ENCODE data around the gene ZNF497.

The ZNF497 gene

GRCh38 chr19:58357481-58358145, 4.9 kb downstream of the ZNF497 start:
- Mint-ChIP-seq H3K27me3 (no peaks in the 10 kb centered on the region), H3K9me3 (no peaks in the 10 kb centered on the region), H3K4me3 (peak overlapping the region; percentile 12 to 59), H3K27ac (peak overlapping the region in 1 of 2 donors; percentile 67), H3K4me1 (peaks cover 49% of the 10 kb centered on the region)
- no peak for DNase-seq
- ATAC-seq, result no peak

GRCh38 chr19:58356766-58357480, 5.6 kb downstream of the ZNF497 start:
- no peak for DNase-seq
- H3K4me3 Mint-ChIP-seq, result peak overlapping the region; percentile 19 to 73
- no peak for ATAC-seq
- no peaks in the 10 kb centered on the region for H3K9me3 Mint-ChIP-seq
- peak overlapping the region in 1 of 2 donors; percentile 42 for H3K27ac Mint-ChIP-seq
- no peaks in the 10 kb centered on the region for H3K27me3 Mint-ChIP-seq
- H3K4me1 Mint-ChIP-seq, result peaks cover 51% of the 10 kb centered on the region

GRCh38 chr19:58355908-58356765, 6.4 kb downstream of the ZNF497 start:
- Mint-ChIP-seq H3K4me3 (peak overlapping the region; percentile 19 to 73), H3K27me3 (no peaks in the 10 kb centered on the region), H3K27ac (peak overlapping the region in 1 of 2 donors; percentile 42), H3K4me1 (peaks cover 46% of the 10 kb centered on the region), H3K9me3 (no peaks in the 10 kb centered on the region)
- ATAC-seq (peak; percentile 71), DNase-seq (peak; percentile 46 to 57)

- no peak for DNase-seq
- Mint-ChIP-seq H3K27me3 (no peaks in the 10 kb centered on the region), H3K4me3 (peak overlapping the region in 1 of 2 donors; percentile 45), H3K4me1 (peaks cover 42% of the 10 kb centered on the region), H3K27ac (peak overlapping the region in 1 of 2 donors; percentile 67), H3K9me3 (no peaks in the 10 kb centered on the region)
- no peak for ATAC-seq
Measured at GRCh38 chr19:58355215-58355796, 7.2 kb downstream of the ZNF497 start.

GRCh38 chr19:58354478-58355030, 8.0 kb downstream of the ZNF497 start:
- H3K9me3 Mint-ChIP-seq, result peaks cover 0 to 4% of the 10 kb centered on the region in 2 donors
- peaks cover 48% of the 10 kb centered on the region for H3K4me1 Mint-ChIP-seq
- no peak for ATAC-seq
- H3K4me3 Mint-ChIP-seq, result no peak overlapping the region
- H3K27ac Mint-ChIP-seq, result no peak overlapping the region
- H3K27me3 Mint-ChIP-seq, result no peaks in the 10 kb centered on the region
- no peak for DNase-seq

- Mint-ChIP-seq H3K9me3 (peaks cover 0 to 8% of the 10 kb centered on the region in 2 donors), H3K4me3 (no peak overlapping the region), H3K27me3 (no peaks in the 10 kb centered on the region), H3K4me1 (peaks cover 54% of the 10 kb centered on the region), H3K27ac (no peak overlapping the region)
- DNase-seq (no peak), ATAC-seq (no peak)
Measured at GRCh38 chr19:58353717-58354477, 8.7 kb downstream of the ZNF497 start.

- DNase-seq (no peak), ATAC-seq (no peak)
- H3K9me3 Mint-ChIP-seq, result peaks cover 0 to 8% of the 10 kb centered on the region in 2 donors
- peaks cover 59% of the 10 kb centered on the region for H3K4me1 Mint-ChIP-seq
- H3K4me3 Mint-ChIP-seq, result no peak within 1 kb of the TSS
- no peak within 1 kb of the TSS for H3K27ac Mint-ChIP-seq
- no peaks in the 10 kb centered on the region for H3K27me3 Mint-ChIP-seq
Measured at GRCh38 chr19:58352760-58353671, 9.5 kb downstream of the ZNF497 start, which contains the start of gene A1BG. TSS of gene A1BG (minus strand) at chr19:58353492. CDS start at chr19:58353437, 55 bp downstream.

GRCh38 chr19:58351990-58352755, 10.4 kb downstream of the ZNF497 start:
- Mint-ChIP-seq H3K27ac (no peak overlapping the region), H3K27me3 (no peaks in the 10 kb centered on the region), H3K4me1 (peaks cover 50% of the 10 kb centered on the region), H3K9me3 (peaks cover 0 to 8% of the 10 kb centered on the region in 2 donors), H3K4me3 (no peak overlapping the region)
- no peak for DNase-seq
- ATAC-seq, result no peak

- H3K9me3 Mint-ChIP-seq, result peaks cover 0 to 8% of the 10 kb centered on the region in 2 donors
- H3K27me3 Mint-ChIP-seq, result no peaks in the 10 kb centered on the region
- H3K27ac Mint-ChIP-seq, result no peak overlapping the region
- peaks cover 49% of the 10 kb centered on the region for H3K4me1 Mint-ChIP-seq
- no peak for DNase-seq
- no peak for ATAC-seq
- no peak overlapping the region for H3K4me3 Mint-ChIP-seq
Measured at GRCh38 chr19:58351558-58351878, 11.0 kb downstream of the ZNF497 start.

GRCh38 chr19:58350871-58351557, 11.5 kb downstream of the ZNF497 start:
- Mint-ChIP-seq H3K27me3 (no peaks in the 10 kb centered on the region), H3K27ac (no peak overlapping the region), H3K9me3 (peaks cover 0 to 8% of the 10 kb centered on the region in 2 donors), H3K4me1 (peaks cover 49% of the 10 kb centered on the region), H3K4me3 (peak overlapping the region in 1 of 2 donors; percentile 37)
- no peak for ATAC-seq
- no peak for DNase-seq

- Mint-ChIP-seq H3K4me3 (peak overlapping the region in 1 of 2 donors; percentile 66), H3K27ac (peak overlapping the region in 1 of 2 donors; percentile 96), H3K4me1 (peaks cover 48% of the 10 kb centered on the region), H3K27me3 (no peaks in the 10 kb centered on the region), H3K9me3 (peaks cover 0 to 8% of the 10 kb centered on the region in 2 donors)
- ATAC-seq (no peak), DNase-seq (peak in 1 of 2 donors; percentile 7)
Measured at GRCh38 chr19:58350001-58350861, 12.3 kb downstream of the ZNF497 start.

GRCh38 chr19:58349590-58349989, 13.0 kb downstream of the ZNF497 start:
- Mint-ChIP-seq H3K4me3 (peak overlapping the region; percentile 66 to 75), H3K4me1 (peaks cover 44% of the 10 kb centered on the region), H3K9me3 (peaks cover 0 to 8% of the 10 kb centered on the region in 2 donors), H3K27ac (peak overlapping the region in 1 of 2 donors; percentile 96), H3K27me3 (no peaks in the 10 kb centered on the region)
- no peak for DNase-seq
- no peak for ATAC-seq

Measured in stimulated activated naive CD8-positive, alpha-beta T cell treated with anti-CD3 and anti-CD28 coated beads, Interleukin-15, amount 100 ng/mL, for 72 hours (primary cell).